NT2/D1 (cell line): ENCODE data around the gene MCOLN3.

ENCODE experiments used
- DNase-seq: peaks from one replicate; pipeline ENCODE4 v3.0.0-alpha.2; 2011; ENCODE audit warnings: low read depth, low spot score
- H3K27me3 ChIP-seq: 2 replicates; pipeline ENCODE4 v1.6.0; 2011; ENCODE audit warnings: mild to moderate bottlenecking; ENCODE audit not compliant: insufficient read length, insufficient read depth
- H3K36me3 ChIP-seq: 2 replicates; pipeline ENCODE4 v1.6.1; 2011; ENCODE audit warnings: mild to moderate bottlenecking, low read length, mixed read lengths; ENCODE audit not compliant: insufficient read depth, insufficient read length
- H3K4me1 ChIP-seq: 2 replicates; pipeline ENCODE4 v1.5.1; 2011; ENCODE audit not compliant: insufficient read depth, insufficient read length
- H3K4me3 ChIP-seq: 2 replicates; pipeline ENCODE4 v1.5.1; 2011; ENCODE audit warnings: low read depth; ENCODE audit not compliant: insufficient read length
- H3K9ac ChIP-seq: 2 replicates; pipeline ENCODE4 v1.6.0; 2011; ENCODE audit warnings: low read depth; ENCODE audit not compliant: insufficient read length
- H3K9me3 ChIP-seq: 2 replicates; pipeline ENCODE4 v1.5.1; 2011; ENCODE audit warnings: mild to moderate bottlenecking, low read length; ENCODE audit not compliant: insufficient read depth
- SUZ12 ChIP-seq: IDR thresholded peaks from 2 replicates; pipeline ENCODE4 v1.6.1; 2011; ENCODE audit not compliant: insufficient read length, insufficient read depth; ENCODE audit errors: extremely low read depth
- YY1 ChIP-seq: IDR thresholded peaks from 2 replicates; pipeline ENCODE4 v1.6.1; 2011; ENCODE audit not compliant: insufficient read length, insufficient read depth
- ZNF274 ChIP-seq: IDR thresholded peaks from 2 replicates; pipeline ENCODE4 v1.6.1; 2011; ENCODE audit warnings: mild to moderate bottlenecking, low read depth, low read length

The MCOLN3 gene

GRCh38 chr1:85062425-85063026 is 14.2 kb upstream of the MCOLN3 start:
- H3K27me3 ChIP-seq: no peaks in the 10 kb centered on the region
- peak overlapping the region; percentile 24 for H3K4me3 ChIP-seq
- no peaks in the 10 kb centered on the region for H3K36me3 ChIP-seq
- no peak for TF ChIP-seq YY1
- no peak for TF ChIP-seq ZNF274
- TF ChIP-seq SUZ12: no peak
- H3K9me3 ChIP-seq: no peaks in the 10 kb centered on the region
- no peaks in the 10 kb centered on the region for H3K4me1 ChIP-seq
- H3K9ac ChIP-seq: no peak overlapping the region
- no peak for DNase-seq

GRCh38 chr1:85061711-85062424 is 13.6 kb upstream of the MCOLN3 start:
- Histone ChIP-seq H3K9ac (no peak overlapping the region), H3K27me3 (no peaks in the 10 kb centered on the region), H3K4me3 (peak overlapping the region; percentile 27), H3K4me1 (no peaks in the 10 kb centered on the region), H3K9me3 (no peaks in the 10 kb centered on the region), H3K36me3 (no peaks in the 10 kb centered on the region)
- TF ChIP-seq ZNF274 (no peak), SUZ12 (no peak), YY1 (no peak)
- DNase-seq: peak; percentile 96

- DNase-seq: no peak
- Histone ChIP-seq H3K27me3 (no peaks in the 10 kb centered on the region), H3K9ac (no peak overlapping the region), H3K36me3 (no peaks in the 10 kb centered on the region), H3K4me3 (no peak overlapping the region), H3K4me1 (no peaks in the 10 kb centered on the region), H3K9me3 (no peaks in the 10 kb centered on the region)
- TF ChIP-seq ZNF274 (no peak), SUZ12 (no peak), YY1 (no peak)
These were observed 11.7 kb upstream of the MCOLN3 start for GRCh38 chr1:85060038-85060437.

GRCh38 chr1:85059563-85059962 is 11.3 kb upstream of the MCOLN3 start:
- no peak for TF ChIP-seq SUZ12
- no peak for TF ChIP-seq YY1
- TF ChIP-seq ZNF274: no peak
- no peak overlapping the region for H3K4me3 ChIP-seq

GRCh38 chr1:85058786-85059185 is 10.5 kb upstream of the MCOLN3 start:
- TF ChIP-seq ZNF274: no peak
- TF ChIP-seq YY1: no peak
- no peak for TF ChIP-seq SUZ12
- no peaks in the 10 kb centered on the region for H3K9me3 ChIP-seq
- no peak overlapping the region for H3K9ac ChIP-seq
- H3K4me3 ChIP-seq: no peak overlapping the region
- no peaks in the 10 kb centered on the region for H3K4me1 ChIP-seq
- DNase-seq: no peak
- no peaks in the 10 kb centered on the region for H3K27me3 ChIP-seq
- H3K36me3 ChIP-seq: no peaks in the 10 kb centered on the region

More at GRCh38 chr1:85059563-85059962, 11.3 kb upstream of the MCOLN3 start:
- Histone ChIP-seq H3K4me1 (no peaks in the 10 kb centered on the region), H3K9me3 (no peaks in the 10 kb centered on the region), H3K36me3 (no peaks in the 10 kb centered on the region), H3K27me3 (no peaks in the 10 kb centered on the region), H3K9ac (no peak overlapping the region)
- no peak for DNase-seq

- Histone ChIP-seq H3K4me1 (no peaks in the 10 kb centered on the region), H3K9ac (no peak overlapping the region), H3K27me3 (no peaks in the 10 kb centered on the region), H3K9me3 (no peaks in the 10 kb centered on the region), H3K4me3 (no peak overlapping the region), H3K36me3 (no peaks in the 10 kb centered on the region)
- TF ChIP-seq ZNF274: no peak
- no peak for TF ChIP-seq YY1
- no peak for DNase-seq
These were observed 10.0 kb upstream of the MCOLN3 start for GRCh38 chr1:85058311-85058710.

GRCh38 chr1:85054664-85055063 is 6.4 kb upstream of the MCOLN3 start:
- no peaks in the 10 kb centered on the region for H3K9me3 ChIP-seq
- no peak overlapping the region for H3K4me3 ChIP-seq
- H3K9ac ChIP-seq: no peak overlapping the region
- H3K27me3 ChIP-seq: no peaks in the 10 kb centered on the region
- no peaks in the 10 kb centered on the region for H3K4me1 ChIP-seq
- no peak for DNase-seq
- TF ChIP-seq YY1 (no peak), ZNF274 (no peak), SUZ12 (no peak)
- H3K36me3 ChIP-seq: no peaks in the 10 kb centered on the region

GRCh38 chr1:85049735-85050166 is 1.5 kb upstream of the MCOLN3 start:
- Histone ChIP-seq H3K4me1 (peaks cover 3% of the 10 kb centered on the region), H3K9ac (no peak overlapping the region), H3K27me3 (peaks cover 47% of the 10 kb centered on the region), H3K9me3 (no peaks in the 10 kb centered on the region), H3K4me3 (no peak overlapping the region), H3K36me3 (no peaks in the 10 kb centered on the region)
- no peak for DNase-seq
- TF ChIP-seq YY1 (no peak), SUZ12 (no peak), ZNF274 (no peak)
